Stimulated activated CD4-positive, alpha-beta T cell treated with anti-CD3 and anti-CD28 coated beads, Interleukin-4, amount 100 ng/mL, for 4 hours (primary cell): ENCODE measurements around the gene FXYD1.
"Not testable (repeated sequence)": the region's sequence is repeated elsewhere in the genome, so short reads cannot be mapped to it uniquely, and the experiment has no call there.

Experiments used
- DNase-seq, 2 experiments: peaks; one replicate each; pipeline ENCODE4 v3.0.0-alpha.2; 2020

FXYD1 gene

DNA sequence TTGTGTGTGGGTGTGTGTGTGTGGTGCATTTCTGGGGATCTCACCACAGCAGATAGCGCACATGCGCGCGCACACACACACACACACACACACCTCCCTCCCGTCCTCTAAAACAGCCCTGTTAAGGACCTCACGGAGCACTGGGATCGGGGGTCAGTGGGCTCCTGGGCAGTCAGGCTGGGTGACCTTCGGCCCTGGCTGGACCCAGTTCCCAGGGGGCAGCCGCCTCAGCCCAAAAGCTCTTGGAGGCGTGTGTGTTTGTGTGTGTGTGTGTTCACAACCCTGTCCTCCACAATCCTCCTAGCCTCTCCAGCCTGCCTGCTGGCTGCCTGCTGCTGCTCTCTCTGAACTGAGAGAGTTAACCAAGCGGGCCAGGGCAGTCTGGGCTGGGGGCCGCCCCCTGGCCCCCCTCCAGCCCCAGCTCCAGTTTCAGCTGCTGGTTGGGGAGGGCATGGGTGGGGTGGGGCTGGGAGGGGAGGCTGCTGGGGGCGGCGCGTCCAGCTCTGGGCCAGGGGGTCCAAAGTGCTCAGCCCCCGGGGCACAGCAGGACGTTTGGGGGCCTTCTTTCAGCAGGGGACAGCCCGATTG lies at the start of gene FXYD1:
TSS of gene FXYD1 (plus strand) at position 520 of the 588 bp plus-strand sequence. CDS start 1,256 bp downstream, outside the sequence.
- DNase-seq = no peak

DNA sequence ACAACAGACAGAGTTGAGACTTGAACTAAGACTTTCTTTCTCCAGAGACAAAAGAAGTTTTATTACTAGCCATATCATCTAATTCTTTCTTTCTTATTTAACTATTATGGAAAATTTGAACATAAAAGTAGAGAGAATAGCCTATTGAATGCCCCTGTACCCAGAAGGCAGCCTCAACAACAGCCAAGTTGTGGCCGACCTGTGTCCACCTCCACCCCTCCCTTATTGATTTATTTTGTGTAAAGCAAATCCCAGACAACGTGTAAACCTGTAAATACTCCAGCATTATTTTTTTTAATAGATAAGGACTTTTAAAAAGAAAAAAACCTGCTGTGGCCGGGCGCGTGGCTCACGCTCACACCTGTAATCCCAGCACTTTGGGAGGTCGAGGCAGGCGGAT lies 49.1 kb upstream of the FXYD1 start:
- no peak for DNase-seq

GRCh38 chr19:35090160-35090505 lies 48.5 kb upstream of the FXYD1 start:
- DNase-seq = no peak

GRCh38 chr19:35090506-35091214 lies 48.0 kb upstream of the FXYD1 start:
- peak; percentile 9 to 14 for DNase-seq

DNA sequence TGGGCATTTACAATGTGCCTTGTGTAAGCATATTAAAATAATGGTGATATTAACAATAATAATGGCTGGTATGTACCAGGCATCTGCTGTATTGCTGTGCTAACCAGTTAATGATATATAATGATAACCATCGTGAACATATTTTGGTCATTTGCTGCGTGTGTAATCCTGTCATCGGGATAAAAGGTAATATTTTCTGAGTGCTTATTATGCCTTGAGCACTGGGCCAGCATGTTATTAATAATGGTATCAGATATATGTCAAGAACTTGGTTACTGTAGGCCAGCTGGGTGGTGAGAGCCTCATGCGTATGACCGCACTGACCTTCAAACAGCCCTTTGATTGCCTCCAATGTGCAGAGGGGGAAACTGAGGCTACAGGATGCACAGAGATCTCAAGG lies 45.2 kb upstream of the FXYD1 start:
- DNase-seq = no peak

DNA sequence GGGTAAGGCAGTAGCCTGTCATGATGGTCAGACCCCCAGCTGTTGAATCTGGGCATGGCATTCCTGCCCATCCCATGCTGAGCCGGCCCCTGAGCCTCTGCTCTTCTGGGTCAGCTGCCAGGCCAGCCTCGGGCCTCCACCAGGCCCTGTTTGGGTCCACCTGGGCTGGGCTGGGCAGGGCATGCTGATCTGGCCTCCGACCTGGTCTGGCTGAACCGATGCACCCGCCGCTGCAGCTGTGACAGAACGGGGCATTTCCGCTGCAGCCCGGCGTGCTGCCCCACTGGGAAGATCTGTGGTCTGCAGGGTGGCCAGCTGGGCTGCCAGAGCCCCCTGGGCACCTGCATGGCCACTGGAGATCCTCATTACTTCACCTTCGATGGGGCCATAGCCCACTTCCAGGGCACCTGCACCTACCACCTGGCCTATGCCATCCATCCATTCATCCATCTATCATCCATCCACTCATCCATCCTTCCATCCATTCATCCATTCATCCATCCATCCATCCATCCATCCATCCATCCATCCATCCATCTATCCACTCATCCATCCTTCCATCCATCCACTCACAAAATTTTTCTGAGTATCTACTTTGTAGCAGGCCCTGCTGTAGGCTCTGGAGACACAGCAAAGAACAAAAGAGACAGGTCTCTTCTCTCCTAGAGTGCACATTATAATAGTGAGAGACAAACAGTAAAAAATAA lies 44.5 kb upstream of the FXYD1 start:
- no peak for DNase-seq

DNA sequence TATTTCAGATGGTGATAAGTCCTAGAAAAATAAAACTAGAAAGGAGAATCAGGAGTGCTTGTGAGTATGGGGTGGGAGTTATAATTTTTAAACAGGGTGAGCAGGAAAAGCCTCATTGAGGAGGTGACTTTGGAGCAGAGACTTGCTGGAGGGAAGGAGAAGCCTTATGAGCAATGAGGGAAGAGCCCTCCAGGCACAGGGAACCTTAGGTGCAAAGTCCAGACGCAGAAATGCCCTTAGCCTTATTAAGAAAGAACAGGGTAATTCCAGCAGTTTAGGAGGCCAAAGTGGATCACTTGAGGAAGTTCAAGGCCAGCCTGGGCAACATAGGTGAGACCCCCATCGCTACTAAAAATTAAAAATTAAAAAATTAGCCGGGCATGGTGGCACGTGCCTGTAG lies 44.0 kb upstream of the FXYD1 start:
- DNase-seq = no peak

GRCh38 chr19:35095667-35096368 lies 42.8 kb upstream of the FXYD1 start:
- DNase-seq = no peak

DNA sequence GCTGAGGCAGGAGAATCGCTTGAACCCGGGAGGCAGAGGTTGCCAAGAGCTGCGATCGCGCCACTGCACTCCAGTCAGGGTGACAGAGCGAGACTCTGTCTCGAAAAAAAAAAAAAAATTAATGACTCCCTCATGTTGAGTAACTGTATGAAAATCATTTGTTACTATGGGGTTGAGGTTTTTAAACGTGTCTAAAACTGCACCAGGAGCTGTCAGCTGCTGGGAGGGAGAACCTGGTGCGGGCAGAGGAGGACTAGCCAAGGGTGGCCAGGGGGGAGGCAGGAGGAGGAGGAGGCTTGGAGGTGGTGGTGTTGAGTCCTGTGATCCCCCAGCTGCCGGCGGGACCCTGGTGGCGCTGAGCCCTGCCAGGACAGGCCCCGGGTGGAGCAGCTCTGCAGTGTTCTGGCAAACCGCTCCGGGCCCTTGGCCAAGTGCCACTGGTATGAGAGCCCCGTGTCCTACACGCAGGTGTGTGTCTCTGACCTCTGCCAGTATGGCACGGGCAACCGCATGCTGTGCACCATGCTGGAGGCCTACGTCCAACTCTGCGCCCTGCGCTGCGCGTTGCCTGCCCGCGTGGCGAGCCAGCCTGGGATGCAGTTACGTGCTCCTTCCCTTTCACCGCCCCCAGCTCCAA lies 40.1 kb upstream of the FXYD1 start:
- no peak for DNase-seq

DNA sequence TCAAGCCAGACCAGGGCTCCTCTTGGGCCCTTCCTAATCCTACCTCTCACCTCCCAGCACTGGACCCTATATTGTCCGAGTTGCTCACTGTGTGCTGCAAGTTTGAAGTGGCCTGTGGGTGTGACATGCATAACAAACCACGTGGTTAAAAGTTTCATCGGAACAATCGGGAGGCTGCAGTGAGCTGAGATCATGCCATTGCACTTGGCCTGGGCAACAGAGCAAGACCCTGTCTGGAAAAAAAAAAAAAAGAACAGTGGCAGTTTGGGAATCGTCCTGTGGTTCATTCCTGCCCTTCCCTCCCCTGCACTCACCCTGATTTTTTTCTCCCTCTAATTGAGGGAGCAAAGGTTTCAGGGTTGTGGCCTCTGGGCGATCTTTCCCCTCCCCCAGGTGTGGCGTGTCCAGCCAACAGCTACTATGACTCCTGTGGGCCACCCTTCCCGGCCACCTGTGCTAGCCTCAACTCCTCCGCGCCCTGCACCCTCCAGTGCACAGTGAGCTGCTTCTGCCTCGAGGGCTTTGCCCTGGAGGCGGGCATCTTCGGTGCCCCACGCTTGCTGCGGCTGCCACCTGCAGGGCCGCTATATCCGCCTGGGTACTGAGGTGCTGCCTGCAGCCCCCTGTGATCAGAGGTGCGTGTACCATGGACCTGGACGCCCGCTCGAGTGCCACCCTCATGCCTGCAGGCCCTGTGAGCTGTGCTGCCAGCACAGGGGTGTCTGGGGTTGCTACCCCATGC lies 39.3 kb upstream of the FXYD1 start:
- DNase-seq = no peak

DNA sequence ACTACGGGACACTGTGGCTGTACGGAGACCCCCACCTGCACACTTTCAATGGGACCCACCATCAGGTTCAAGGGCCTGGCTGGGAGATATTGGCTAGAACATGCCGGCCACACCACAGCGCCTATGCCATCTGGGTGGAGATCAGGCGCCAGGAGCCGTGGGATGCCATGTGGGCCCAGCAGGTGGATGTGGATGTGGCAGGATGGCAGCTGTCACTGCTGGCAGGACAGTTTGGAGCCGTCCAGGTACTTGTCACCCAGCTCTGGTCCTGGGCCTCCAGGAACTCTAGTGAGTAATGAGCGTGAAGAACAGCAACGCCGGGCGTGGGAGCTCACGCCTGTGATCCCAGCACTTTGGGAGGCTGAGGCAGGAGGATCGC lies 38.7 kb upstream of the FXYD1 start:
- DNase-seq = no peak

GRCh38 chr19:35100588-35101533 lies 37.8 kb upstream of the FXYD1 start:
- DNase-seq = no peak

DNA sequence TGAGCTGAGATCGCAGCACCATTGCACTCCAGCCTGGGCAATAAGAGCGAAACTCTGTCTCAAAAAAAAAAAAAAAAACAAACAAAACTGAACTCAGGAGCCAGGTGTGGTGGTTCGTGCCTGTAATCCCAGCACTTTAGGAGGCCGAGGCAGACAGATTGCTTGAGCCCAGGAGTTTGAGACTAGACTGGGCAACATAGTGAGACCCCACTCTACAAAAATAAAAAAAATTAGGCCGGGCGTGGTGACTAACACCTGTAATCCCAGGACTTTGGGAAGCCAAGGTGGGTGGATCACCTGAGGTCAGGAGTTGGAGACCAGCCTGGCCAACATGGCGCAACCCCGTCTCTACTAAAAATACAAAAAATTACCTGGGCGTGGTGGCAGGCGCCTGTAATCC lies 36.7 kb upstream of the FXYD1 start:
- not testable (repeated sequence) for DNase-seq

- not testable (repeated sequence) for DNase-seq
Measured at GRCh38 chr19:35103614-35104013, 35.0 kb upstream of the FXYD1 start.

GRCh38 chr19:35104361-35104760 lies 34.3 kb upstream of the FXYD1 start:
- no peak for DNase-seq

- DNase-seq = no peak
Measured at GRCh38 chr19:35105047-35105410, 33.6 kb upstream of the FXYD1 start.

GRCh38 chr19:35105411-35106290 lies 33.0 kb upstream of the FXYD1 start:
- no peak for DNase-seq

DNA sequence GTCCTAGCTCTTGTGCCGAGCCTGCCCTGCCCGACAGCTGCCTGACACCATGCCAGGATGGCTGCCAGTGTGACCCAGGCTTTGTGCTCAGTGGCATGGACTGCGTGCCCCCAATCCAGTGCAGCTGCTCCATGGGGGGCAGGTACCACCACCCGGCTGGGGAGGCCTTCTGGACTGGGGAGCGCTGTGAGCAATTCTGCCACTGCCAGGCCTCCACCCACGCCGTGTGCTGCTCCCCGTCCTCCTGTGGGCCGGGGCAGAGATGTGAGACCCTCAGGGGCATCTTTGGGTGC lies 32.4 kb upstream of the FXYD1 start:
- DNase-seq = no peak

- no peak for DNase-seq
Measured at GRCh38 chr19:35106898-35107541, 31.6 kb upstream of the FXYD1 start.

- no peak for DNase-seq
Measured at GRCh38 chr19:35107545-35107944, 31.1 kb upstream of the FXYD1 start.
